Pulmonary artery endothelial cell (primary cell): Measurements from ENCODE around the gene SP140L. TPM values are rescaled to one million over a fixed set of nuclear protein-coding genes. Genes with fewer than 3 reads are reported as not detected.
A peak's percentile ranks its signal among the peaks of the same experiment; 100 is the strongest.
"Not testable (repeated sequence)": the region's sequence is repeated elsewhere in the genome, so short reads cannot be mapped to it uniquely, and the experiment has no call there.

Source experiments
- DNase-seq: peaks from one replicate; pipeline ENCODE4 v3.0.0-alpha.2; 2011; ENCODE audit warnings: low read depth, low spot score
- total RNA-seq: library from RNA; depleted of rRNA; stranded (reverse); fragments of >200 nt; gene quantifications from 2 replicates; pipeline ENCODE4 v1.2.3, GENCODE V29; 2014

SP140L gene
- total RNA-seq: 8.2 and 12.1 TPM in 2 replicates

DNA sequence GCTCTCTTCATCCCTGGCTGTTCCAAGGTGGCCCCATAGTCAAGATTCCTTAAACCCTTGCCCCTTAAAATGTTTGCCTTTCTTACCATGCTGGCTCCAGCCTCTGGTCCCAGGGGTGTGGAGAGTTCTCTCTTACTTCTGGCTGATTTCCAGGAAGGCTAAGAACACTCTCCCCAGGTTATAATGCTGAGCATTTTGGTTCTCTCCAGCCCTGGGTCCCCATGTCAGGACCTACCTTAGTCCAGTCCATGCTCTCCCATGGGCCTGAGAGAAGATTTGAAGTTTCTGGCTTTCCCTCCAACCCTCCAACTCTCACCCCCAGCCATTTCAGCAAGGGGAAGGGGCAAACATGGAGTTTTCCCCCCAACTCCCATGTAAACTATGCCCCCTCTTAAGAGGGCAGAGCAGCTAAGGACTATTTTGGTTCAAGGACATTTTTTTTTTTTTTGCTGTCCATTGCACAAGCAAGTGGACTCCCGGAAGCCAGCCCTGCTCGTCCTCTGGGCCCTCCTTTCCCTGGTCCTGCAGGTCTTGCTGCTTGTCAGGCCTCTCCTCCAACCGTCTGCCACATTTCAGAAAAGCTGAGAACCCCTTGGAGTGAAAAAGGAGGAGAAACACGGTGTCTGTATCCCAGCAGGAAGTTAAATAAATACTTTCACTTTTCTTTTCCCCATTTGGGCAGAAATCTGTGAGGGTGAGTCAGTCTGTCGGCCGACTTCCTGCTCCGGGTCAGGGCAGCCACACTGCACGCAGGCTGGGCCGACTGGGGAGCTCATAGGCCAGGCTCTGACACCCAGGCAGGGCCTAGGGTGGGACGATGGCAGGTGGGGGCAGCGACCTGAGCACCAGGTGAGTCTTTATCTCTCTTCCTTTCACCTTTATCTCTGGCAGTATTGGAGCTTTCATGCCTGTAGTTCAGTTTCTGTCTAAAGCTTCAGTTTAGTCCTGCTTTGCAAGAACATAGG, at the start of gene SP140L:
Gene SP140L (plus strand): TSS at position 741 of the 965 bp plus-strand sequence. CDS start 77 bp downstream, at position 818.
- peak; percentile 45 for DNase-seq

DNA sequence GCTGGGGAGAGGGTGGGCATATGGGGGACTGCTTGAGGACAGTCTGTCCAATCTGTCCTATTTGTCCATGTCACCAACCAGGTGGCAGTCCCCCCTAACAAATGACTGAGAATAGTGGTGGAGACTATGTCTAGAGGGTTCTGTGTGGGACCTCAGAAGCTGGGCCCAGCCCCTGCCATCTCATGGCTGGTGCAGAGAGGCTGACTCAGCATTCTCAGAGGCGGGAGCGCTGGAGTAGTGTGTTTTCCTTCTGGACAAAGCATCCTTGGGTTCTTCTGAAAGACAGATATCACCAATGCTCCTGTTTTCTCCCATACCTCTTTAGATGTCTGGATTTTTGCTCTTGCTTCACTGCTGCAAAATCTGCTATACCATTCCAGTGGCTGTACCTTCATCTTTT, 44.1 kb upstream of the SP140L start:
- no peak for DNase-seq

DNA sequence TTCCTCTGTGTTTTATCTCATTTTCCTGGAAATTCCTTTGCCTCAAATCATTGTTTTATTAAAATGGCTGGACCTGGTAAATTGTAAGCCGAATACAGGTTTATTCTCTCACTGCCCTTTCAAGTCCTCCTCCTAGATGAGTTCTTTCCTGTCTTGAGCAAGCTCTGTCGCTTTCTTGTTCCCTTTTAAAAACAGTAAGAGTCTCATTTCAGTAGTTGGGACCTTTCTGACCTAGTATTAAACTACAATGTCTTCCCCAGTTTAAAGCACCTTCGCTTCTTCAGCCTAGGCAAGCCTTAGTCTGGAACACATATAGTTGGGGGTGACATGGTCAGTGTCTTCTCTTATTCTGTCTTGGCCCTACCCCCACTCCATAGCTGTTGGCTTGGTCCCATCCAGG, 40.9 kb upstream of the SP140L start:
- no peak for DNase-seq

DNA sequence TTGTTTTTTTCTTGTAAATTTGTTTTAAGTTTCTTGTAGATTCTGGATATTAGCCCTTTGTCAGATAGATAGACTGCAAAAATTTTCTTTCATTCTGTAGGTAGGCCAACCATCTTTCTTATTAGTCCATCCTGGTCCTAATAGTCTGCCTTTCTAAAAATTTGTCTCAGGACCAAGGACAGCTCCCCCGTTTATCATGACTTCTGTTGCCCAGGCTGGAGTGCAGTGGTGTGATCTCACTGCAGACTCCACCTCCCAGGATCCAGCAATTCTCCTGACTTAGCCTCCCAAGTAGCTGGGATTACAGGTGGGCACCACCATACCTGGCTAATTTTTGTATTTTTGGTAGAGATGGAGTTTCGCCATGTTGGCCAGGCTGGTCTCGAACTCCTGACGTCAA, 37.7 kb upstream of the SP140L start:
- DNase-seq: not testable (repeated sequence)

DNA sequence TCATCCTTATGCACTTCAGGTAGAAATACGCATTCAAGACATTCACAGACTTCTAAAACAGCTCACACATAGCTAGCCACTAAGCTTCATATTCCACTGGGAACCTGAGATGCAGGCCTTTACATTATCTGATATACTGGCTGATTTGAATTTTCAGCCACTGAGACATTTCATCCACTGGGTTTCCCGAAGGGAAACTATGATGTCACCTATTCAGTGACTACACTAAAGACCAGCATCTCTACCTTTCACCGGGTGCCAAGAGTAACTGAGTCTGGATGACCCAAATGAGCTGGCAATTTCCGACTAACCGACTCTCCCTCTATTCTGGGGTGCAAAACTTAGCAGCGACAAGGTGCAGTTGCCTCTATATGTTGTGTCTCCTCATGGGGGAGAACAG, 31.8 kb upstream of the SP140L start:
- DNase-seq: no peak

DNA sequence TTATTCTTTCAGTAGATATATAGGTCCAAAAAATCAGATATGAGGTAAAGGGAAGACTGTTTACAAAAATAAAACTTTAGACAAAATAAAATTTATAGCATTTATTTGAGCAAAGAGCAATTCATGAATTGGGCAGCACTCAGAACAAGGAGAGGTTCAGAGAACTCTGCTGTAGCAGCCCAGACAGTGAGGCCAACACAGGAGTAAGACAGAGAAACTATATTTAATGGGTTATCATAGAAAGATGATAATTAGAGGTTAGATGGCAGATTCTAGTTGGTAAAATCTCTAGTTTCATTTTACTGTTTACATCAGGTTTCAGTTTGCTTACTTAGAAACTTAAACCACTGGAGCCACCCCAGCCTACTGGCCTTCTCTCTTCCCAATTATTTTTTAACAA, 30.1 kb upstream of the SP140L start:
- no peak for DNase-seq

DNA sequence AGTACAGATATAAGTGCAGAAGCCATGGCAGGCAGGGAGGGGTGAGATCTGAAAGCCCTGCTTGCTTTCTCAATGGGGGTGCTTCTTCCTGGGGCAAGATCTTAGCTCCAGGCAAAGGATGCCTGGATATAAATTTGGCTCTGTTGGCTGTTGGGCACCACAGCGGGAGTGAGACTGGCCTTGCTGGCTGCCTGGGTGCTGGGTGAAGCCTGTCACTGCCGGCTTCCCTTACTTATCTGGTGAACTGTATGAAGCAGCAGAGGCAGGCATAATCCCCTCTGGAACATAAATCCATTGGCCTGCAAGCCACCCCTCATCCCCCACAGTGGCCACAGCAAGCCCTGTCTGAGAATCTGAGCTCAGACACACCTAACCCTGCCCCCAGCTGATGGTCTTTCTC, 27.4 kb upstream of the SP140L start:
- DNase-seq: no peak

DNA sequence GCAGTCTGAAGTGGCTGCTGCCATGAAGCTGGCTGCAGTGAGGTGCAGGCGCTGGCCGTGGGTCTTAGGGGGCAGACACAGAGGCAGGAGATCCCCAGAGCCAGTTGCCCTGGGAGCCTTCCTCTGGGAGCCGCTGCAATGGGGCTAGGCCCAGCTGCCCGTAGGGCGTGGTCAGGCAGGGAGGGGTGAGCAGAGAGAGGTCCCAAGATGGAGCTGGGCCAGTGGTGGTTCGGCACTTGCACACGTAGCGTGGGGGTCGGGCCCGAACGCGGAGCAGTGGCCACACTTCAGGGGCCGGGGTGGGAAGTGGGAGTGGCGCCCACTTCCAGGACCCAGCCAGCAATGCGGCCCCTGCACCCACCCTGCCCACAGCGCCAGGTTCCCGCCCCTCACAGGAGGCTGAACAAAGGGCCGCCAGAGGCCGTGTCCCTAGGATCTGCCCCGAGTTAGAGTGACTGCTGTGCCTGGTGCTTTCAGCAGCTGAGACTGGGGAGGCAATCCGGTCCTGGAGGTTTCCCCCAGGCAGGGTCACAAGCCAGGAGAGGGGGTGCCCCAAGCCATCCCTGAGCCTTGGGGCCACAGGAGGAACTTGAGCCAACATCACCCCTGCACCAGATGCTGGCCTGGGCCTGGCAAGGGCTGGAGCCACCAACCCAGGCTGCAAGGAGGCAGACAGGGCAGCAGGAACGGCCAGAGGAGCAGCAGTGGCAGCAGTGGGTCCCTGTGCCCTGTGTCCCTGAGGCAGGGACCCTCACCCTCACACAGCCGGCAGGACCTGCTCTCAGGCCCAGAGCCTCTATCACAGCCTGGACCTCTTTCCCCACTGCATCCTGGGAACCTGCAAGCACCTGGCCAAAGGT, 21.3 kb upstream of the SP140L start:
- DNase-seq: no peak

DNA sequence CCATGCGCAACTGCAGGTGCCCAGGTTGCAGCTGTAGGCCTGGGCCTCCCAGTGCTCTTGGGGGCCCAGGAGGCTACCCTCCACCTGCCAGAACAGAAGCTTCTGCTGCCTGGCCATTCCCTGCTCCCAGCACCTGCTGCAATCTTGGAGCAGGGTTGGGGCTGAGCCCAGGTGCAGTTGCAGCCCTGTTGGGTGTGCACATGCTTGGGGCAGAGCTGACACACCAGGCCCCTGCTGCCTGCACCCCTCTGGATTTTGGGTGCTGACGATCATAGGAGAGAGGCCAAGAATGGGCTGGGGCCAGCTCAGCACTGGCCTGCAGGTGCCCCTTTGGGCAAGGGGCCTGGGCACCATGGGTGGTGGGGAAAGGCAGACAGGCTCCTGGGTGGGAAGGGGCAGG, 20.5 kb upstream of the SP140L start:
- no peak for DNase-seq

DNA sequence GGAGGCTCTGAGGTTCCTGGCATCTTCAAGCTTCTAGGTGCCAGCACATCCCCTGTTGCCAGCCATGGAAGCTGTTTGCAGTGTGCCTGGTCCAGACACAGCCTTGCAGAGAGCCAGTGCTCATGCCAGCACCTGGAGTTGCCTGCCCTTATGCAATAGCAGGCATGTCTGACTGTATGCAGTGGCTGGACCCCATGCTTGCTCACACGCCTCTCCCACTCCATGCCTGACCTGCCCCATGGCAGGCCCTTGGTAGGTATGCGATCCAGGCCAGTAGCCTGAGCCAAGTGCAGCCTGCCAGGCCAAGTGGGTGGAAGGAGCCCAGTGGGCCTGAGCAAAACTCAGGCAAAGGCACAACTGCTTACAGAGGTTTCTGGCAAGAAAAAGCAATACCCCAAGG, 19.5 kb upstream of the SP140L start:
- no peak for DNase-seq

DNA sequence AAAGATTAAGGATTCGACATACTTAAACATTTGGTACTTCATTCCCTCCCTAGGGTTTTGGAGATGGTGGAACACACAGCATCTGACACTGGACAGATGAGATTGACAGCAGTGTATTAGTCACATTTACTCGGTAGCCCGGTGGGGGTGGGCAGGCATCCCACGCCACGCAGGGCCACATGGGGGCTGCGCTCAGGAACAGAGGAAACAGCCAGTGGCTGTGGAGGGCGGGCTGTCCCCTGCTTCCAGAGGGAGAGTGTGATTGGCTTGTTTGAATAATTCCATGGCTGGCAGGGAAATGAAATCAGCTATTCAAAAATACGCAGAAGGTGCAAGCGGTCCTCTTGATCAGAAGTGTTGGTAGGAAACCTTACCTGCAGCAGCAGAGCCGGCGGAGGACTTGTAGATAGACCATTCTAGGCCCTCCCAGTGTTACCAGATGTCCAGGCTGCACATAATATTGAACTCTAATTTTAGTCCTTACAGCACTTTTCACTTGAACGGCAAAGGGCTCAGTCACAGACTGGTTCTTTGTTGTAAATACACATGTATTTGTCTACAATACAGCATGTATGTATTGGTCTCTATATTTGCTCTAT, 18.5 kb upstream of the SP140L start:
- no peak for DNase-seq

DNA sequence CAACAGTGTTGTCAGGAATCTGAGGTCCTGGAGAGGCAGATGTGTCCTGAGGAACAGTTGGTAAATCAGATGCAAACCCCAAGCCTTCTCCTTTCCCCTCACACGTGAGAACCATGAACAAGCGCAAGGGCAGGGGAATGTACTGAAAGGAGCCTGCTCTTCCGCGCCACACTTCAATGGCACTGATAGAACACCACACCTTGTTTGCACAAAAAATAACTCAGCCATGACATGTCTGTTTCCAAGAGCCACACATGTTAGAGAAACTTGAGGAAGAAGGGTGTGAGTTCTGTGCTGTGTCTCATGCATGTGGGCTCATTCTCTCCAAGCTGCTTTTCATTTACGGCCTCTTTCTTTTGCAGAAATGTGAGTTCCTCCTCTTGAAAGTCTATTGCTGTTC, 16.2 kb upstream of the SP140L start:
- DNase-seq: not testable (repeated sequence)

DNA sequence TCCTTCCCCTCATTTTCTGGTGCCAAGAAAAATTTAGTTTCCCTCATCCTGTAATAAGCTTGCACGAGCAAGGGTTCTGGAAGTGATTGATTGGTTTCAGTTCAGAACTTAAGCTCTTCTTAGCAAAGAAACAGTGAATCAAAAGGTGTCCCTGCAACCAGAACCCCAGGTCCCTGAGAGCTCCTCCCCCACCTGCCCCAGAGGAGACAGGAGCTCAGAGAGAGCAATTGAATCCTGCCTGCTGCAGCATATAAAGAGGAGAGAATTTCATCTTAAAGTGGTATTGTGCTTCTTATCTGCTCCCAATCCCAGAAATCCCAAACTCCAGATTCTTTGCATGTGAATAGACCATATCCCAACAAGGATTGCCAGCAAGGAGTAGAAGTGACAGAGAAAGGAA, 15.4 kb upstream of the SP140L start:
- not testable (repeated sequence) for DNase-seq

DNA sequence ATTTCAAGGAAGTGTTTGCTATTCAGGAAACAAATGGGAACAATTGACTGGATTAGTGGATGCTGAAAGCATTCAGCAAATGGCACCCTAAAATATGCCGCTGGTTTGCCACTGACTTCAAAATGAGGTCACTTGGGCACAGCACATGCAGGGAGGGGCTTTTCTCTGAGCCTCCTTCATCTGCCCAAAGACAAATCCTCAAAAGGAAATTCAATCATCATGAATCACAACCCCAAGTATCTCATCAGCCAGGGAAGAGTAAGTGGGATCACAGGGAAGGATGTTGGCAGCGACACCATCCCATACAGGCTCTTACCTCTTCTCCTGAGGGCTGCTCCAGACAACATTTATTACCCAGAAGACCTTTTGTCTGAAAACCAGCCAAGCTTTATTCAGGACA, 14.4 kb upstream of the SP140L start:
- DNase-seq: no peak

DNA sequence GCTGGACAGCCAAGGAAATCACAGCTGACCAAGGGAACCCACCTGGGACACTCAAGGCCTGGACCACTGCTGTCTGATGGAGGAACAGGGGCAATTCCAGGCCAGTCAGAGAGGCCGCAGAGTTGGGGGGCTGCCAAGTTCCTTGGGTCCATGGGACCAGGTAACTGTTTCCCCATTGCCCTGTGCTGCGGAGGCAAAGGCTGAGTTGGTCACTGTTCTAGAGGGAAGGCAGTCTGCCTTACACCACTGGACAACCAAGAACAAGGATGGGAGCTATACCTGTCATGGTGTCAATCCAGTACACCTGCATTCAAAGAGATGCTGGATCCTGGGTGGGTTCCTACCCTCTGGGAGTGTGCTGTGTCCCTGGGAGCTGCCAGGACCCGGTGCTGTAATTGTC, 9.6 kb upstream of the SP140L start:
- DNase-seq: no peak

DNA sequence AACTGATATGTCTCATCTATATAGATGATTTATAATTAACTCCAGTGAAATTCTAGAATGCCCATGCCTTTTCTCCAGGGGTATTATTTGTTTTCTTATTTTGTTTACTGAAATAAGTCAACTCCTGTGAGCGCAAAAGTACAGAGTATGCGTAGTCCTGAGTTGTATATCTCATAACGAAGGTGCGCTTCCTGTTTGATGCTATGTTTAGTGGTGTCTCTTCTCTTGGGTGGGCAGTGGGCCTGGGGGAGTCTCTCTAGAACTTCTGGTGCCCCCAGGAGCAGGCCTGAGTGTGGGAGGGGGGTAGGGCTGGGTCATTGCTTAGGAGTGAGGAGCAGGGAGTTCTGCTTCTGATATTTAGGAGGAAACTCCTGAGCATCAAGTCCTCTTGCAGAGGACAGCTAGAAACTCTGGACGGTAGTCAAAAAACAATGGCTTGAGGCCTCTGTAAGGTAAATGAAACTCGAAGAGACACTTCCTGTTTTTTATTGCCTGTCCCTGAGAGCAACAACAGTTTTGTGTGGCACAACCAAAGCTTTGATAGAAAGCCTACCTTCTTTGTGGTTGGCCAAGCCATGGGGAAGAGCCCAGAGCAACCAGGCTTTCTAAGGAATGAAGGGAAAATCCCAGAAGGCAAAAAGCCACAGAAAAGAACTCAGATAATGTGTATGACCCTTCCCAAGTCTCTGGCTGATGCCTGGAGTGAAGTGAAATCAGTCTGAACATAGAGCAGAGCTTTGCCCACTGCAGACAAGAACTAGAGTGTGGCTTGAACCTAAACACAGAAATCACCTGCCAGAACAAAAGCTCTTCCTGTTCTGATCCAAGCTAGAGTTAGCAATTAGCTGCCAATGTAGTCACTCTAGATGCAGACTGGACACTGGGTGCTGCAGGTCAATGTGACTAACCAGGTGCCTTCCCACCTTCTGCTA, 8.5 kb upstream of the SP140L start:
- DNase-seq: no peak

DNA sequence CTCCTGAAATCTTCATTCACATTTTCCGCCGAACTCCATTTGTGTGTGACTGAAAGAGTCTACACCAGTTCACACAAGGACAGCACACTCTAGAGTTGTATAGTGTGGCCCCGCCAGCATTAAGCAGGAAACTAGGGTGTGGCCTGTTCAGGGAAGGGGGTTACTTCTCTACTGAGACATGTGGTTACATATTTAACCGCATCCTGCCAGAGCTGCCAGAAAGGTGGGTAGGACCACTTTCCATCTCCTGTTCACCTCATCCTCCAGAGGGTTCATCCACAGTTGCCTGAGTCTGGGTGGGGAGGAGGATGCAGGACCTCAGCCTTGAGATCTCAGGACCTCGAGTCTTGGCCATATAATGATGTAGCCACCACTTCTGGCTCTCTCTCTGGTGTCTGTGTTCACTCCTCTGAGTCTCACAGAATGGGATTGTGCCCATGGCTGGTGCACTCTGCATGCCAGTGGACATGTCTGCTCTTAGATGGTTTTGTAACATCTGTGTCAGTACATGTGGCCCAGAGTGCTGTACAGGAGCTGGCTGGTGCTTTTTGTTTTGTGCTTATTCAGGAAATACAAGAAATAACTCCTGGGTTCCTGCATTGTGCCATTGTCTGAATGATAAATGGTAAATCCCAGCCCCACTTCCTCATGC, 7.7 kb upstream of the SP140L start:
- DNase-seq: no peak

DNA sequence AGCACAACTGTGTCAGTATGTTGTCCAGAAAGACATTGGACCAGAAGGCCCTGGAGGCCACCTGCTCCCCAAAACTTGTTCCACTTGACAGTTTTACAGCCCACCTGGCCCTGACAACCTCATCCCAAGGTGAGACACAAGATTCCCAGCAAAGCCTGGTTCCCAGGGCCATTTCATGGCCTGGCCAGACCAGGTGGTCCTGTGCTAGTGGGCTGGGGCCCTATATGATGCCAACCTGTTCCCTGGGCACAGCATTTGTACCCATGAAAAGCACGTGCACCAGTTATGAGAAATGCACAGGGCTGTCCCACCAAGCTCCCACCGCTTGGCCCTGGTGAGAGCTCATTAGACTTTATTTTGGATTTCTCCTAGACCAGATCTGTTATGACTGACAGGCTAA, 6.0 kb upstream of the SP140L start:
- DNase-seq: no peak

DNA sequence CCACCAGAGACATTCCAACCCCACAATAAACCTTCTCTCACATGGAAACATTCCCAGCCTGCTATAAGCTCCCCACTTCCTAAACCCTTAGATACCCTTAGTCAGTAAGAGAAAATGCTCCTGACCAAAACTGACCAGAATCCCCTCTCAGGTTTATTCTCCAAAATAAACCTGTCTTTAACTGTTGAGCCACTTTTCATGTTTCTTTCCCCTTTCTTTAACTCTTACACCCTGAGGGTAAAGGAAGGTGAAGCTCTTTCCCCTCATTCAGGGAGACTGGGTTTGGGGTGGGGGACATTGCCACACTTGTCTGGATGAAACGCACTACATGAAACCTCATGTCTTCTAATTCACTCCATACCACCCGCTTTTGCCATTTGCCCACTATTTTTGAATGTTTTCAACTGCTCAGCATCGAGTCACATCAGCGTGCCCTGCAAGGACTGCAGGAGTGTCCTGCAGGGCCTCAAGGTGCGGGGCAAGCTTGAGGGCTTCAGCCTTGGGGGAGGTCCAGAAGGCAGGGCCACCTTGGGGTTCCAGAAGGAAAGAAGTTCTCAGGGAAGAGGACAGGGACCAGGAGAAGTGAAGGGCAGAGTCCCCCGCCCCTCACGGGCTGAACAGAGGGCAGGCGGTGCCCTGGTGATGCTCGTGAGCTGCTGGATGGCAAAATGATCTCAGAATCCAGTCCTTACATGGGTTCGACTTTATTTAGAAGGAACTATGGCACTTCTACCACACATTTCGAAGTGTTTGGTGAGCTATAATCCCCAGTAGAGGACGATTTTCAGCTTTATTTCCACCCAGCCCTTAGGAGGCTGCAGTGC, 4.2 kb upstream of the SP140L start:
- no peak for DNase-seq
